GM12874 (cell line): ENCODE measurements around the gene TMEM176A.

Experiments
- TF ChIP-seq, protein P1 (sequence below): IDR thresholded peaks from 2 replicates; pipeline ENCODE4 v1.5.1; 2011; ENCODE audit warnings: low read depth, mild to moderate bottlenecking, control low read depth, low read length, moderate library complexity; ENCODE audit not compliant: insufficient read depth

TMEM176A gene

DNA sequence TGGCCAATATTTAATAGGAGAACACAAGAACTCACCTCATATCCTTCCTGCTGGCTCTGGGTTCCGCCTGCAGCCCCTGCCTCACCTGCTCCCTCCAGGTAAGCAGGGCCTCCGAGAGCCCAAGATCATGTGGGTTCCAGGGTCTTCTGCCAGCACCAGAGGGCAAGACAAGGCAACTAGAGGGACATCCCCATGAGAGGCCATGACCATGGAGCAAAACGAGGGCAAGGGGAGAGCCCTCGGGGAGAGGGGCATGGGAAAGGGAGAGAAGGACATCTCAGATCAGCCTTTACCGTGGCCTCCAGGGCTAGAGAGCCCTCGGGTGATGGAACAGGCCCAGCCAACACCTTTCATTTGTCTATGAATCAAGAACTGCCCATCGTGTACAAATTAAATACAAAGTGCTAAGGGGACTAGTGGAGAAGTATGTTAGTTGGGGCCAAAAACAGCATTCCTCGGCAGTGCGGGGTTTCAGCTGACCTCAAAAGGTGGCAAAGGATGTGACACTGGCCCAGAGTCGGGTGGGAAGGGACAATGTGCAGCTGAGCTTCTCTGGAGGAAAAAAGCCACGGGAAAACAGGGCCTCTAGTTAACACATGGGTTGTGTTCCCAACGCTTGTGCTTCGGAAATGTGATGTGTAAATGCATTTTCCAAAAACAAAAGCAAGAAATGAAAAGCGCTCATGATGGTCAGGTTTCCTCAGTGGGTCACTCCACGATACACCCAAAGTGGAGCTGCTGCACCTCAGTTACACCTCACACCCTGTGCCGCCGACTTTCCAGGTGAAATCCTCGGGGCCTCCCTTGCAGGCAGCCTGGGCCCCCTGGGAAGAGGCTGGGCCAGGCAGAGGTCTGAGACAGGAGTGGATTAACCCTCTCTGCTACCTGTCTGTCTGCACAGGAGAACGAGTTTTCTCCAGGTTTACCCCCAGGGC, 53.8 kb downstream of the TMEM176A start:
- TF ChIP-seq, protein P1, sequence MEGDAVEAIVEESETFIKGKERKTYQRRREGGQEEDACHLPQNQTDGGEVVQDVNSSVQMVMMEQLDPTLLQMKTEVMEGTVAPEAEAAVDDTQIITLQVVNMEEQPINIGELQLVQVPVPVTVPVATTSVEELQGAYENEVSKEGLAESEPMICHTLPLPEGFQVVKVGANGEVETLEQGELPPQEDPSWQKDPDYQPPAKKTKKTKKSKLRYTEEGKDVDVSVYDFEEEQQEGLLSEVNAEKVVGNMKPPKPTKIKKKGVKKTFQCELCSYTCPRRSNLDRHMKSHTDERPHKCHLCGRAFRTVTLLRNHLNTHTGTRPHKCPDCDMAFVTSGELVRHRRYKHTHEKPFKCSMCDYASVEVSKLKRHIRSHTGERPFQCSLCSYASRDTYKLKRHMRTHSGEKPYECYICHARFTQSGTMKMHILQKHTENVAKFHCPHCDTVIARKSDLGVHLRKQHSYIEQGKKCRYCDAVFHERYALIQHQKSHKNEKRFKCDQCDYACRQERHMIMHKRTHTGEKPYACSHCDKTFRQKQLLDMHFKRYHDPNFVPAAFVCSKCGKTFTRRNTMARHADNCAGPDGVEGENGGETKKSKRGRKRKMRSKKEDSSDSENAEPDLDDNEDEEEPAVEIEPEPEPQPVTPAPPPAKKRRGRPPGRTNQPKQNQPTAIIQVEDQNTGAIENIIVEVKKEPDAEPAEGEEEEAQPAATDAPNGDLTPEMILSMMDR, result no peak
